ENCODE results near the gene RCCD1. TPM values are rescaled to one million over a fixed set of nuclear protein-coding genes. Genes with fewer than 3 reads are reported as not detected.

Gene RCCD1
- total and polyA plus RNA-seq, 4 donors = 4.4 to 11.5 (median 6.7) TPM

DNA sequence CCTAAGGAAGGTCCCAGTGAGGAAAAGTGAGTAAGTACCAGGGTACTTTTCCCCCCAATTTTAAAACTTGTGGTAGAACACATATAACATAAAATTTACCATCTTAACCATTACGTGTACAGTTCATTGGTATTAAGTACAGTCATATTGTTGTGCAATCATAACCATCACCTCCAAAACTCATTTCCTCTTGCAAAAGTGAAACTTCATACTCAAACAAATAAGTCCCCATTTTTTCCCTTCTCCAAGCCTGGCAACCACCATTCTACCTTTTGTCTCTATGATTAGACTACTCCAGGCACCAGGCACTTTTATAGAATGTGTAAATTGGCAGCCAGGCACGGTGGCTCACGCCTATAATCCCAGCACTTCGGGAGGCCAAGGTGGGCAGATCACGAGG is 27.5 kb downstream of the RCCD1 start:
- no peaks in the 10 kb centered on the region for H3K27me3 ChIP-seq (ENCODE audit: control insufficient read depth in 3 of 3, insufficient read depth in 3 of 3, low read length in 2 of 3)
- no peak for DNase-seq
- no peak for TF ChIP-seq CTCF (IDR thresholded peaks at IDR 0.05; ENCODE audit: control extremely low read depth, extremely low read depth)
- H3K4me3 ChIP-seq = no peak overlapping the region
- no peak for ATAC-seq (ENCODE audit: insufficient read depth, low FRiP score)
- no peaks in the 10 kb centered on the region for H3K4me1 ChIP-seq (ENCODE audit: control insufficient read depth in 5 of 5, insufficient read depth in 5 of 5, low read length in 5 of 5)
- H3K36me3 ChIP-seq (ENCODE audit: control insufficient read depth in 4 of 4, insufficient read depth in 4 of 4, low read length in 4 of 4) = peaks cover 1 to 28% (median 11%) of the 10 kb centered on the region in 4 donors
- no peaks in the 10 kb centered on the region for H3K9me3 ChIP-seq (ENCODE audit: control insufficient read depth in 4 of 4, insufficient read depth in 3 of 4, low read length in 3 of 4)
- no peak overlapping the region for H3K9ac ChIP-seq (ENCODE audit: insufficient read depth in 1 of 2, low read length in 2 of 2)
- no peak overlapping the region for H3K27ac ChIP-seq (ENCODE audit: low read depth in 1 of 2, low read length in 1 of 2)
- WGBS, 2 donors = 81 to 86% methylated on average over 5 of the region's 5 CpGs

GRCh38 chr15:90986790-90987507 is 32.3 kb downstream of the RCCD1 start:
- ATAC-seq (ENCODE audit: insufficient read depth, low FRiP score) = no peak

GRCh38 chr15:90987561-90988141 is 33.0 kb downstream of the RCCD1 start:
- peak in 1 of 3 donors; percentile 9 for DNase-seq
- peaks cover 0 to 9% (median 0%) of the 10 kb centered on the region in 5 donors for H3K4me1 ChIP-seq (ENCODE audit: control insufficient read depth in 5 of 5, insufficient read depth in 5 of 5, low read length in 5 of 5)
- H3K36me3 ChIP-seq (ENCODE audit: control insufficient read depth in 4 of 4, insufficient read depth in 4 of 4, low read length in 4 of 4) = peaks cover 0 to 5% (median 2%) of the 10 kb centered on the region in 4 donors
- H3K4me3 ChIP-seq = no peak overlapping the region
- H3K9me3 ChIP-seq (ENCODE audit: control insufficient read depth in 4 of 4, insufficient read depth in 3 of 4, low read length in 3 of 4) = no peaks in the 10 kb centered on the region
- ATAC-seq (ENCODE audit: insufficient read depth, low FRiP score) = no peak
- H3K27ac ChIP-seq (ENCODE audit: low read depth in 1 of 2, low read length in 1 of 2) = no peak overlapping the region
- no peaks in the 10 kb centered on the region for H3K27me3 ChIP-seq (ENCODE audit: control insufficient read depth in 3 of 3, insufficient read depth in 3 of 3, low read length in 2 of 3)
- 80 to 88% methylated on average over 7 of the region's 7 CpGs for WGBS, 2 donors
- H3K9ac ChIP-seq (ENCODE audit: insufficient read depth in 1 of 2, low read length in 2 of 2) = peak overlapping the region in 1 of 2 donors; percentile 38
- no peak for TF ChIP-seq CTCF (IDR thresholded peaks at IDR 0.05; ENCODE audit: control extremely low read depth, extremely low read depth)

More at GRCh38 chr15:90986790-90987507, 32.3 kb downstream of the RCCD1 start:
- Histone ChIP-seq H3K9me3 (ENCODE audit: control insufficient read depth in 4 of 4, insufficient read depth in 3 of 4, low read length in 3 of 4) (no peaks in the 10 kb centered on the region), H3K27ac (ENCODE audit: low read depth in 1 of 2, low read length in 1 of 2) (no peak overlapping the region), H3K36me3 (ENCODE audit: control insufficient read depth in 4 of 4, insufficient read depth in 4 of 4, low read length in 4 of 4) (peaks cover 0 to 9% (median 4%) of the 10 kb centered on the region in 4 donors), H3K4me1 (ENCODE audit: control insufficient read depth in 5 of 5, insufficient read depth in 5 of 5, low read length in 5 of 5) (peaks cover 0 to 8% (median 0%) of the 10 kb centered on the region in 5 donors), H3K9ac (ENCODE audit: insufficient read depth in 1 of 2, low read length in 2 of 2) (no peak overlapping the region), H3K27me3 (ENCODE audit: control insufficient read depth in 3 of 3, insufficient read depth in 3 of 3, low read length in 2 of 3) (no peaks in the 10 kb centered on the region), H3K4me3 (no peak overlapping the region)
- TF ChIP-seq CTCF (IDR thresholded peaks at IDR 0.05; ENCODE audit: control extremely low read depth, extremely low read depth) = no peak
- peak; percentile 16 to 46 (median 17) for DNase-seq
- WGBS, 2 donors = 86 to 87% methylated on average over 11 of the region's 11 CpGs

Data from lung (tissue), 12 donors.